Lower leg skin (tissue), 4 donors: ENCODE measurements around the gene RNF213. TPM values are rescaled to one million over a fixed set of nuclear protein-coding genes. Genes with fewer than 3 reads are reported as not detected.
A peak's percentile ranks its signal among the peaks of the same experiment; 100 is the strongest.

Source experiments
- DNase-seq, 2 donors: peaks; one replicate each; pipeline ENCODE4 v3.0.0-alpha.2; 2019; ENCODE audit warnings: low spot score in 2 of 2
- H3K4me3 ChIP-seq: fragments of 200-600 bp; sonication (generic); 2 replicates; pipeline ENCODE4 v1.5.1; 2017; ENCODE audit warnings: mild to moderate bottlenecking, low read depth; ENCODE audit not compliant: poor library complexity, severe bottlenecking
- CTCF ChIP-seq, 3 donors: fragments of 450-650 bp; IDR thresholded peaks; one replicate each; pipeline ENCODE4 v1.5.1; 2016; ENCODE audit warnings: antibody characterized with exemption in 3 of 3, mild to moderate bottlenecking in 3 of 3, moderate library complexity in 2 of 3
- POLR2A ChIP-seq, 2 donors: fragments of 450-650 bp; IDR thresholded peaks; one replicate each; pipeline ENCODE4 v1.6.1; 2016 to 2017; ENCODE audit warnings: antibody characterized with exemption in 2 of 2, mild to moderate bottlenecking in 1 of 2, moderate library complexity in 1 of 2
- WGBS, 2 donors: methylation state at CpG; one replicate each; pipeline ENCODE4 v1.1.5; 2018; 5-methylcytosine and 5-hydroxymethylcytosine counted together
- intact Hi-C: fragments of 100-400 bp; cut with DNase I; formaldehyde crosslinking; loops from one replicate; pipeline ENCODE4 v1.15.0; 2023; ENCODE audit warnings: low total_unique reads
- total RNA-seq, 4 donors: library from RNA; depleted of rRNA; stranded (reverse); fragments of >200 nt; gene quantifications; one replicate each; pipeline ENCODE4 v1.1.0, GENCODE V29; 2016

Gene RNF213
- total RNA-seq, 4 donors from 2014 or later = 48.4 to 103 (median 59.8) TPM

DNA sequence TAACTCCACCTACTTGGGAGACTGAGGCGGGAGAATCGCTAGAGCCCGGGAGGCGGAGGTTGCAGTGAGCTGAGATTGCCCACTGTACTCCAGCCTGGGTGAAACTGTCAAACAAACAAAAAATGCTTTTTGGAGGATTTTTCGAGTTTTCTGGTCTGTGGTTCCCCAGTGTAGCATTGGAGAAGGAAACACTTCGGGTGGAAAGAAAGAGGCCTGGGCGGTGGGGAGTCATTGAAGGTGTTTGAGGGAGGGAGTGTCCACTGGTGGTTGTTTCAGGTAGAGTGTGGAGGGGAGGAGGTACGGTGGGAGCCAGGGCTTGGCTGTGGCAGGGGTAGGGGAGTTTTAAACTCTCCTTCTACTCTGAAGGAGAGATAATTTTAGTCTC, 1.2 kb downstream of the RNF213 start:
- TF ChIP-seq POLR2A (IDR thresholded peaks at IDR 0.05) = no peak
- no peak for TF ChIP-seq CTCF (IDR thresholded peaks at IDR 0.05)
- WGBS, 2 donors = 27 to 32% methylated on average over 8 of the region's 8 CpGs
- intact Hi-C loops = no loop called here
- DNase-seq = no peak
- peak overlapping the region; percentile 96 for H3K4me3 ChIP-seq

DNA sequence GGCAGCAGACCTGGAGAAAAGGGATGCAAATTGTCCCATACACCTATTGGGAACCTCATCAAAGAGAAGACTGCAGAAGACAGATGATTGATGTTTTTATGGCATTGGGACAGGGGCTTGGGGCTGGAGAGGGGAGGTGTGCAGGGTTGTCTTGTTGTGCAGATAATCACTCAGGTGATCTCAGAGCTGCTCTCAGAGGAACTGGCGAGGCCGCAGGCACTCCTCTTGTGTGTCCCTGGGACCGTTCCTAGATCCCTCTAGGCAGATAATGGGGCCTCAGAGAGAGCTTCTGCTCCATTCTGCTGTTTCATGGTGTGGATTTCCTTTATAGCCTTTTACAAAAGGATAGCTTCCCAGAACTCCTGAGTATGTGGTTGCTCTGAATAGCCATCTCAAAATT, 1.6 kb downstream of the RNF213 start:
- no peak for DNase-seq
- TF ChIP-seq CTCF (IDR thresholded peaks at IDR 0.05) (no peak), POLR2A (IDR thresholded peaks at IDR 0.05) (no peak)
- intact Hi-C loops = no loop called here
- H3K4me3 ChIP-seq = no peak overlapping the region
- 32 to 37% methylated on average over 3 of the region's 3 CpGs for WGBS, 2 donors

DNA sequence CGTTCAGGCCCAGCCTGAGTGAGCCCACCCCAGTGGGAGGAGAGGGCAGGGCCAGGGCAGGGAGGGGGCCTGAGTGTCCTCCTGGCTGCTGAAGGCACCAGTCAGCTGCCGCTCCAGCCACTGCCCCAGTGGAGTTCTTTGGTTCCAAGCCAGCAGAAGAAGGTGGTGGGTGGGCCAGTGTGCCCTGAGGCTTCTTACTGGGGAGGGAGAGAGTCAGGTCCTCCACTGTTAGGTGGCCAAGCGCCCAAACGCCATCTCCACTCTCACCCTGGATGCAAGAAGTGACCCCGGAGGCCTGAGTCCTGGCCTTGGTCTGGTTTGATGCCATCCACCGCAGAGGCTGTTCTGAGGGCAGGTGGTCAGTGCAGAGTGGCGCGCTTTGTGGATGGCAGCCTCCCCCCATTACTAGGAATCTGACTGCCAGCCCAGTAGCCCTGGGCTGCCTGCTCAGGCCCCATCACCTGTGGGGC, 2.2 kb downstream of the RNF213 start:
- intact Hi-C loops = no loop called here
- no peak overlapping the region for H3K4me3 ChIP-seq

GRCh38 chr17:80263253-80264204, 2.9 kb downstream of the RNF213 start:
- WGBS, 2 donors = 33 to 44% methylated on average over 16 to 18 of the region's 19 CpGs

More for the DNA sequence above, 2.2 kb downstream of the RNF213 start:
- 67 to 70% methylated on average over 6 to 7 of the region's 8 CpGs for WGBS, 2 donors
- no peak for DNase-seq
- TF ChIP-seq POLR2A (IDR thresholded peaks at IDR 0.05) (no peak), CTCF (IDR thresholded peaks at IDR 0.05) (no peak)

More at GRCh38 chr17:80263253-80264204, 2.9 kb downstream of the RNF213 start:
- H3K4me3 ChIP-seq = no peak overlapping the region
- intact Hi-C loops = no loop called here
- TF ChIP-seq POLR2A (IDR thresholded peaks at IDR 0.05) (no peak), CTCF (IDR thresholded peaks at IDR 0.05) (no peak)
- peak; percentile 89 to 96 for DNase-seq
